ENCODE results near the gene CLEC3B. TPM values are rescaled to one million over a fixed set of nuclear protein-coding genes. Genes with fewer than 3 reads are reported as not detected.
"Not testable (repeated sequence)": the region's sequence is repeated elsewhere in the genome, so short reads cannot be mapped to it uniquely, and the experiment has no call there.

Gene CLEC3B
- total and polyA plus RNA-seq, 2 donors (not counting 1 experiment from before 2014, with no cell fraction given) = 56.3 to 87.2 TPM

DNA sequence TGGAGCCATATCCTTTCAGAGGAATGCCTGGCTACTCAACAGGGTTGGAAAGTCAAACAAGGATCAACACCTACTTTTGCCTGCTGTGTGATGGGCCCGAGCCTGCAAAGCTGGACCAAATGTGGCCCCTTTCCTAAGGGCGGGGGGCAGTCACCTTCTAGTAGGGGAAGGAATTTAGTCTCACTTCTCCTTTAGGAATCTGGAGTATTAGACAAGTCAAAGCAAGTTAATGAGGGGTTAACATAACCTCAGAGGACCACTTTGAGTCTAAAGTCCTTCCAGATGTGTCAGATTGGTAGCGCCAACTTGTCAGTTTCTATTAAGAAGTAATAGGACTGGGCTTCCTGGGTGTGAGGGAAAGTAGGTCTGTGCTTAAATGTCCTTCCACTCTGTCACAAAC, 43.3 kb upstream of the CLEC3B start:
- TF ChIP-seq, protein P1, sequence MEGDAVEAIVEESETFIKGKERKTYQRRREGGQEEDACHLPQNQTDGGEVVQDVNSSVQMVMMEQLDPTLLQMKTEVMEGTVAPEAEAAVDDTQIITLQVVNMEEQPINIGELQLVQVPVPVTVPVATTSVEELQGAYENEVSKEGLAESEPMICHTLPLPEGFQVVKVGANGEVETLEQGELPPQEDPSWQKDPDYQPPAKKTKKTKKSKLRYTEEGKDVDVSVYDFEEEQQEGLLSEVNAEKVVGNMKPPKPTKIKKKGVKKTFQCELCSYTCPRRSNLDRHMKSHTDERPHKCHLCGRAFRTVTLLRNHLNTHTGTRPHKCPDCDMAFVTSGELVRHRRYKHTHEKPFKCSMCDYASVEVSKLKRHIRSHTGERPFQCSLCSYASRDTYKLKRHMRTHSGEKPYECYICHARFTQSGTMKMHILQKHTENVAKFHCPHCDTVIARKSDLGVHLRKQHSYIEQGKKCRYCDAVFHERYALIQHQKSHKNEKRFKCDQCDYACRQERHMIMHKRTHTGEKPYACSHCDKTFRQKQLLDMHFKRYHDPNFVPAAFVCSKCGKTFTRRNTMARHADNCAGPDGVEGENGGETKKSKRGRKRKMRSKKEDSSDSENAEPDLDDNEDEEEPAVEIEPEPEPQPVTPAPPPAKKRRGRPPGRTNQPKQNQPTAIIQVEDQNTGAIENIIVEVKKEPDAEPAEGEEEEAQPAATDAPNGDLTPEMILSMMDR (conservative IDR thresholded peaks at IDR 0.05 in 1 of 2, IDR thresholded peaks at IDR 0.05 in 1 of 2; ENCODE audit: low read depth in 1 of 2, low read length in 2 of 2) = no peak
- TF ChIP-seq EZH2 (IDR thresholded peaks at IDR 0.05; ENCODE audit: low read length, missing control alignments) = no peak
- Histone ChIP-seq H3K27me3 (ENCODE audit: control insufficient read depth, insufficient read depth, low read length) (no peaks in the 10 kb centered on the region), H3K4me2 (ENCODE audit: extremely low read depth, insufficient read depth, low read length) (no peak overlapping the region), H3K27ac (ENCODE audit: insufficient read depth, low read length) (no peak overlapping the region), H3K4me1 (ENCODE audit: control insufficient read depth, extremely low read depth, insufficient read depth, low read length) (no peaks in the 10 kb centered on the region), H3K36me3 (ENCODE audit: control insufficient read depth, insufficient read depth, low read length) (no peaks in the 10 kb centered on the region), H3K4me3 (replicated peaks in 1 of 4; ENCODE audit: control extremely low read depth in 1 of 4, insufficient read depth in 1 of 4, low read depth in 3 of 4, low read length in 4 of 4) (no peak overlapping the region), H3K9me3 (ENCODE audit: control insufficient read depth, insufficient read depth, low read depth, low read length) (no peaks in the 10 kb centered on the region), H3K9ac (ENCODE audit: insufficient read depth, low read length) (no peak overlapping the region), H3K79me2 (ENCODE audit: control insufficient read depth, insufficient read depth, low read length) (peaks cover 40% of the 10 kb centered on the region), H4K20me1 (ENCODE audit: control insufficient read depth, extremely low read depth, insufficient read depth, low read length) (no peaks in the 10 kb centered on the region), H2AFZ (ENCODE audit: low read length) (no peak overlapping the region)
- DNase-seq (ENCODE audit: low read depth in 2 of 2) = no peak

DNA sequence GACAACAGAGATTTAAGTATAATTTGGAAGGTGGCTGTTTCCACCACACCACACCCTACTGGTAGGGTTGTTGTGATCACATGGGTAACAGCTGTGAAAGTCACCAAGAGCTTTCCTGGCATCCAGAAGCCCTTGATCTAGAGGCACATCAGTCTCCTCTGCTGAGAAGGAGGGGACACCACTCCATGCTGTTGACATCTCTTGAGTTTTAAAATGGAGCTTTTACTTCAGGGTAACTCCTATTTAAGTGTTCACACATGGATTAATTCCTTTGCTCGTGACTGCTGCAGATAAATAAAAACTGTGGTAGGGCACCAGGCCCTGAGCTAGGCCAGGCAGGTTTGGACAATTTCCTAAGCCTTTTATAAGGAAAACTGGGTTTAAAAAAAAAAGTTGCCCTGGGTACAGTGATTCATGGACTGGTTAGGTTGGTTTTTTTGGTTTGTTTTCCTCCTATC, 42.6 kb upstream of the CLEC3B start:
- Histone ChIP-seq H3K27me3 (ENCODE audit: control insufficient read depth, insufficient read depth, low read length) (no peaks in the 10 kb centered on the region), H2AFZ (ENCODE audit: low read length) (no peak overlapping the region), H3K36me3 (ENCODE audit: control insufficient read depth, insufficient read depth, low read length) (no peaks in the 10 kb centered on the region), H3K9ac (ENCODE audit: insufficient read depth, low read length) (no peak overlapping the region), H3K27ac (ENCODE audit: insufficient read depth, low read length) (no peak overlapping the region), H3K4me1 (ENCODE audit: control insufficient read depth, extremely low read depth, insufficient read depth, low read length) (no peaks in the 10 kb centered on the region), H4K20me1 (ENCODE audit: control insufficient read depth, extremely low read depth, insufficient read depth, low read length) (no peaks in the 10 kb centered on the region), H3K4me2 (ENCODE audit: extremely low read depth, insufficient read depth, low read length) (no peak overlapping the region), H3K79me2 (ENCODE audit: control insufficient read depth, insufficient read depth, low read length) (peaks cover 38% of the 10 kb centered on the region), H3K9me3 (ENCODE audit: control insufficient read depth, insufficient read depth, low read depth, low read length) (no peaks in the 10 kb centered on the region), H3K4me3 (replicated peaks in 1 of 4; ENCODE audit: control extremely low read depth in 1 of 4, insufficient read depth in 1 of 4, low read depth in 3 of 4, low read length in 4 of 4) (no peak overlapping the region)
- no peak for DNase-seq (ENCODE audit: low read depth in 2 of 2)
- TF ChIP-seq EZH2 (IDR thresholded peaks at IDR 0.05; ENCODE audit: low read length, missing control alignments) = no peak
- TF ChIP-seq, protein P1 (conservative IDR thresholded peaks at IDR 0.05 in 1 of 2, IDR thresholded peaks at IDR 0.05 in 1 of 2; ENCODE audit: low read depth in 1 of 2, low read length in 2 of 2) = no peak

DNA sequence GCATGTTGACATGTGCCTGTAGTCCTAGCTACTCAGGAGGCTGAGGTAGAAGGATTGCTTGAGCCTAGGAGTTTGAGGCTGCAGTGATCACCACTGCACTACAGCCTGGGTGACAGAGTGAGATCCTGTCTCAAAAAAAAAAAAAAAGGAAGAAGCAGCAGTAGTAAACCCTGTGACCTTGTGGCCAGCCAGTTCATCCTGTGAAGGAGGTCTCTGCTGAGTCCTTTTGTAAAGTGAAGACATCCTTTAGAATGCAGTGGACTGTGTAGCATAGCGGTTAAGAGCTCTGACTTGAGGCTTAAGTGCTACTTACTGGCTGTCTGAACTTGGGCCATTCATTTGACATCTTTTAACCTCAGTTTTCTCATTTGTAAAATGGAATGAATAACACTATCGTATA, 41.8 kb upstream of the CLEC3B start:
- Histone ChIP-seq H3K27me3 (ENCODE audit: control insufficient read depth, insufficient read depth, low read length) (no peaks in the 10 kb centered on the region), H3K4me1 (ENCODE audit: control insufficient read depth, extremely low read depth, insufficient read depth, low read length) (no peaks in the 10 kb centered on the region), H3K9ac (ENCODE audit: insufficient read depth, low read length) (no peak overlapping the region), H3K79me2 (ENCODE audit: control insufficient read depth, insufficient read depth, low read length) (peaks cover 31% of the 10 kb centered on the region), H4K20me1 (ENCODE audit: control insufficient read depth, extremely low read depth, insufficient read depth, low read length) (no peaks in the 10 kb centered on the region), H3K4me3 (replicated peaks in 1 of 4; ENCODE audit: control extremely low read depth in 1 of 4, insufficient read depth in 1 of 4, low read depth in 3 of 4, low read length in 4 of 4) (no peak overlapping the region), H2AFZ (ENCODE audit: low read length) (no peak overlapping the region), H3K9me3 (ENCODE audit: control insufficient read depth, insufficient read depth, low read depth, low read length) (no peaks in the 10 kb centered on the region), H3K36me3 (ENCODE audit: control insufficient read depth, insufficient read depth, low read length) (no peaks in the 10 kb centered on the region), H3K27ac (ENCODE audit: insufficient read depth, low read length) (no peak overlapping the region), H3K4me2 (ENCODE audit: extremely low read depth, insufficient read depth, low read length) (no peak overlapping the region)
- no peak for TF ChIP-seq EZH2 (IDR thresholded peaks at IDR 0.05; ENCODE audit: low read length, missing control alignments)
- TF ChIP-seq, protein P1 (conservative IDR thresholded peaks at IDR 0.05 in 1 of 2, IDR thresholded peaks at IDR 0.05 in 1 of 2; ENCODE audit: low read depth in 1 of 2, low read length in 2 of 2) = no peak
- DNase-seq (ENCODE audit: low read depth in 2 of 2) = no peak

DNA sequence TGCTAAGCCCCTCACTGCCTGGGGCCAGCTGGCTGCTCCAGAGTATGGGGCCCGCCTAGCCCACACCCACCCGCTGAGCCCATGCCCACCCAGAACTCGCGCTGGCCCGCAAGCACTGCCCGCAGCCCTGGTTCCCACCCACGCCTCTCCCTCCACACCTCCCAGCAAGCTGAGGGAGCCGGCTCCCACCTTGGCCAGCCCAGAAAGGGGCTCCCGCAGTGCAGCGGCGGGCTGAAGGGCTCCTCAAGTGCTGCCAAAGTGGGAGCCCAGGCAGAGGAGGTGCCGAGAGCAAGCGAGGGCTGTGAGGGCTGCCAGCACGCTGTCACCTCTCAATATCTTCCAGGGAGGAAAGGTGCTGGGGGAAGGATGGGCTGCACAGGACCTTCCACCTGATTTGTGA, 39.8 kb upstream of the CLEC3B start:
- H3K27me3 ChIP-seq (ENCODE audit: control insufficient read depth, insufficient read depth, low read length); H4K20me1 ChIP-seq (ENCODE audit: control insufficient read depth, extremely low read depth, insufficient read depth, low read length): not testable (repeated sequence)
- peaks cover 23% of the 10 kb centered on the region for H3K79me2 ChIP-seq (ENCODE audit: control insufficient read depth, insufficient read depth, low read length)

More for the DNA sequence above, 39.8 kb upstream of the CLEC3B start:
- not testable (repeated sequence) for H3K4me3 ChIP-seq (replicated peaks in 1 of 4; ENCODE audit: control extremely low read depth in 1 of 4, insufficient read depth in 1 of 4, low read depth in 3 of 4, low read length in 4 of 4); H3K9ac ChIP-seq (ENCODE audit: insufficient read depth, low read length); H2AFZ ChIP-seq (ENCODE audit: low read length); H3K27ac ChIP-seq (ENCODE audit: insufficient read depth, low read length); H3K4me1 ChIP-seq (ENCODE audit: control insufficient read depth, extremely low read depth, insufficient read depth, low read length); H3K9me3 ChIP-seq (ENCODE audit: control insufficient read depth, insufficient read depth, low read depth, low read length); H3K36me3 ChIP-seq (ENCODE audit: control insufficient read depth, insufficient read depth, low read length); H3K4me2 ChIP-seq (ENCODE audit: extremely low read depth, insufficient read depth, low read length); DNase-seq (ENCODE audit: low read depth in 2 of 2)

Data from fibroblast of lung (primary cell).